ENCODE measurements around the gene SSB. TPM values are rescaled to one million over a fixed set of nuclear protein-coding genes. Genes with fewer than 3 reads are reported as not detected.

Gene SSB
- total and polyA plus RNA-seq, 4 donors: 29.9 to 61.4 (median 42.2) TPM

DNA sequence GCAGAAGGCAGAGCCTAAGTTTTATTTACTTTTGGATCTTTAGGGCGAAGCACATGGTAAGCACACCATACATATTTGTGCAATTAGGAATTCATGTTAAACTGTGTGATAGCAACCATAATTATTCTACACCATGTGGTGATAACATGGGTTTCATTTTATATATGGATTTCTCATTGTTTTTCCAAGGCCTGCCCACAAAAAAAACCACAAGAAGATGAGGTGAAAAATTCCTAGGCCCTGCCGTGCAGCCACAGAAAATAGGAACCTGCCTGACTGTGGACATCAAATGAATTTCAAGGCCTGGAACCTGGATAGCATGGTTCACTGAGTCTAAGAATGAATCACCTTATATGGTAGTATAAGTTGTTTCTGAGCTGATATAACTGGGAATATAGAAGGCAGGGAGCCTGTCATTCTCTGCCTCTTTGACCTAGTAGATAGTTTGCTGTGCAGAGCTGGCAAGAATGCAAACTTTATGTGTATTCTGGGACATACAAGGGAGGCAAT lies 22.4 kb upstream of the SSB start:
- H3K36me3 ChIP-seq (ENCODE audit: control insufficient read depth in 4 of 4, insufficient read depth in 3 of 4, low read depth in 1 of 4, low read length in 3 of 4): no peaks in the 10 kb centered on the region
- no peak overlapping the region for H3K9ac ChIP-seq (ENCODE audit: low read depth in 1 of 2, low read length in 2 of 2)
- H3K4me1 ChIP-seq (ENCODE audit: control insufficient read depth in 4 of 4, insufficient read depth in 4 of 4, low read length in 3 of 4): peaks cover 0 to 2% (median 0%) of the 10 kb centered on the region in 4 donors
- DNase-seq (ENCODE audit: low spot score): no peak
- no peaks in the 10 kb centered on the region for H3K9me3 ChIP-seq (ENCODE audit: control insufficient read depth in 4 of 4, low read length in 3 of 4)
- no peaks in the 10 kb centered on the region for H3K27me3 ChIP-seq (ENCODE audit: control insufficient read depth in 4 of 4, insufficient read depth in 4 of 4, low read length in 3 of 4)
- WGBS: 40% methylated on average over 2 of the region's 2 CpGs
- TF ChIP-seq HNF4G (IDR thresholded peaks at IDR 0.05) (no peak), RAD21 (IDR thresholded peaks at IDR 0.05) (no peak), FOXA2 (IDR thresholded peaks at IDR 0.05) (no peak), JUND (IDR thresholded peaks at IDR 0.05) (no peak), NR2F2 (IDR thresholded peaks at IDR 0.05) (no peak), EGR1 (IDR thresholded peaks at IDR 0.05; ENCODE audit: low read depth in 2 of 2) (no peak), TAF1 (conservative IDR thresholded peaks at IDR 0.05) (no peak), GABPA (IDR thresholded peaks at IDR 0.05 in 1 of 2, conservative IDR thresholded peaks at IDR 0.05 in 1 of 2) (no peak), YY1 (IDR thresholded peaks at IDR 0.05) (no peak)
- TF ChIP-seq, protein P1, sequence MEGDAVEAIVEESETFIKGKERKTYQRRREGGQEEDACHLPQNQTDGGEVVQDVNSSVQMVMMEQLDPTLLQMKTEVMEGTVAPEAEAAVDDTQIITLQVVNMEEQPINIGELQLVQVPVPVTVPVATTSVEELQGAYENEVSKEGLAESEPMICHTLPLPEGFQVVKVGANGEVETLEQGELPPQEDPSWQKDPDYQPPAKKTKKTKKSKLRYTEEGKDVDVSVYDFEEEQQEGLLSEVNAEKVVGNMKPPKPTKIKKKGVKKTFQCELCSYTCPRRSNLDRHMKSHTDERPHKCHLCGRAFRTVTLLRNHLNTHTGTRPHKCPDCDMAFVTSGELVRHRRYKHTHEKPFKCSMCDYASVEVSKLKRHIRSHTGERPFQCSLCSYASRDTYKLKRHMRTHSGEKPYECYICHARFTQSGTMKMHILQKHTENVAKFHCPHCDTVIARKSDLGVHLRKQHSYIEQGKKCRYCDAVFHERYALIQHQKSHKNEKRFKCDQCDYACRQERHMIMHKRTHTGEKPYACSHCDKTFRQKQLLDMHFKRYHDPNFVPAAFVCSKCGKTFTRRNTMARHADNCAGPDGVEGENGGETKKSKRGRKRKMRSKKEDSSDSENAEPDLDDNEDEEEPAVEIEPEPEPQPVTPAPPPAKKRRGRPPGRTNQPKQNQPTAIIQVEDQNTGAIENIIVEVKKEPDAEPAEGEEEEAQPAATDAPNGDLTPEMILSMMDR (IDR thresholded peaks at IDR 0.05; ENCODE audit: low read depth, low read length, missing input control): no peak
- TF ChIP-seq, protein P2, sequence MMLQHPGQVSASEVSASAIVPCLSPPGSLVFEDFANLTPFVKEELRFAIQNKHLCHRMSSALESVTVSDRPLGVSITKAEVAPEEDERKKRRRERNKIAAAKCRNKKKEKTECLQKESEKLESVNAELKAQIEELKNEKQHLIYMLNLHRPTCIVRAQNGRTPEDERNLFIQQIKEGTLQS (IDR thresholded peaks at IDR 0.05): no peak
- TF ChIP-seq, protein P3, sequence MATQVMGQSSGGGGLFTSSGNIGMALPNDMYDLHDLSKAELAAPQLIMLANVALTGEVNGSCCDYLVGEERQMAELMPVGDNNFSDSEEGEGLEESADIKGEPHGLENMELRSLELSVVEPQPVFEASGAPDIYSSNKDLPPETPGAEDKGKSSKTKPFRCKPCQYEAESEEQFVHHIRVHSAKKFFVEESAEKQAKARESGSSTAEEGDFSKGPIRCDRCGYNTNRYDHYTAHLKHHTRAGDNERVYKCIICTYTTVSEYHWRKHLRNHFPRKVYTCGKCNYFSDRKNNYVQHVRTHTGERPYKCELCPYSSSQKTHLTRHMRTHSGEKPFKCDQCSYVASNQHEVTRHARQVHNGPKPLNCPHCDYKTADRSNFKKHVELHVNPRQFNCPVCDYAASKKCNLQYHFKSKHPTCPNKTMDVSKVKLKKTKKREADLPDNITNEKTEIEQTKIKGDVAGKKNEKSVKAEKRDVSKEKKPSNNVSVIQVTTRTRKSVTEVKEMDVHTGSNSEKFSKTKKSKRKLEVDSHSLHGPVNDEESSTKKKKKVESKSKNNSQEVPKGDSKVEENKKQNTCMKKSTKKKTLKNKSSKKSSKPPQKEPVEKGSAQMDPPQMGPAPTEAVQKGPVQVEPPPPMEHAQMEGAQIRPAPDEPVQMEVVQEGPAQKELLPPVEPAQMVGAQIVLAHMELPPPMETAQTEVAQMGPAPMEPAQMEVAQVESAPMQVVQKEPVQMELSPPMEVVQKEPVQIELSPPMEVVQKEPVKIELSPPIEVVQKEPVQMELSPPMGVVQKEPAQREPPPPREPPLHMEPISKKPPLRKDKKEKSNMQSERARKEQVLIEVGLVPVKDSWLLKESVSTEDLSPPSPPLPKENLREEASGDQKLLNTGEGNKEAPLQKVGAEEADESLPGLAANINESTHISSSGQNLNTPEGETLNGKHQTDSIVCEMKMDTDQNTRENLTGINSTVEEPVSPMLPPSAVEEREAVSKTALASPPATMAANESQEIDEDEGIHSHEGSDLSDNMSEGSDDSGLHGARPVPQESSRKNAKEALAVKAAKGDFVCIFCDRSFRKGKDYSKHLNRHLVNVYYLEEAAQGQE (IDR thresholded peaks at IDR 0.05): no peak
- TF ChIP-seq, protein P4, sequence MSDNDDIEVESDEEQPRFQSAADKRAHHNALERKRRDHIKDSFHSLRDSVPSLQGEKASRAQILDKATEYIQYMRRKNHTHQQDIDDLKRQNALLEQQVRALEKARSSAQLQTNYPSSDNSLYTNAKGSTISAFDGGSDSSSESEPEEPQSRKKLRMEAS (IDR thresholded peaks at IDR 0.05): no peak
- TF ChIP-seq, protein P5, sequence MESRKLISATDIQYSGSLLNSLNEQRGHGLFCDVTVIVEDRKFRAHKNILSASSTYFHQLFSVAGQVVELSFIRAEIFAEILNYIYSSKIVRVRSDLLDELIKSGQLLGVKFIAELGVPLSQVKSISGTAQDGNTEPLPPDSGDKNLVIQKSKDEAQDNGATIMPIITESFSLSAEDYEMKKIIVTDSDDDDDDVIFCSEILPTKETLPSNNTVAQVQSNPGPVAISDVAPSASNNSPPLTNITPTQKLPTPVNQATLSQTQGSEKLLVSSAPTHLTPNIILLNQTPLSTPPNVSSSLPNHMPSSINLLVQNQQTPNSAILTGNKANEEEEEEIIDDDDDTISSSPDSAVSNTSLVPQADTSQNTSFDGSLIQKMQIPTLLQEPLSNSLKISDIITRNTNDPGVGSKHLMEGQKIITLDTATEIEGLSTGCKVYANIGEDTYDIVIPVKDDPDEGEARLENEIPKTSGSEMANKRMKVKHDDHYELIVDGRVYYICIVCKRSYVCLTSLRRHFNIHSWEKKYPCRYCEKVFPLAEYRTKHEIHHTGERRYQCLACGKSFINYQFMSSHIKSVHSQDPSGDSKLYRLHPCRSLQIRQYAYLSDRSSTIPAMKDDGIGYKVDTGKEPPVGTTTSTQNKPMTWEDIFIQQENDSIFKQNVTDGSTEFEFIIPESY (IDR thresholded peaks at IDR 0.05): no peak
- no peak overlapping the region for H3K27ac ChIP-seq (ENCODE audit: low read depth in 1 of 2, low read length in 2 of 2)
- H3K4me3 ChIP-seq (ENCODE audit: low read depth in 1 of 3, low read length in 3 of 3): no peak overlapping the region

DNA sequence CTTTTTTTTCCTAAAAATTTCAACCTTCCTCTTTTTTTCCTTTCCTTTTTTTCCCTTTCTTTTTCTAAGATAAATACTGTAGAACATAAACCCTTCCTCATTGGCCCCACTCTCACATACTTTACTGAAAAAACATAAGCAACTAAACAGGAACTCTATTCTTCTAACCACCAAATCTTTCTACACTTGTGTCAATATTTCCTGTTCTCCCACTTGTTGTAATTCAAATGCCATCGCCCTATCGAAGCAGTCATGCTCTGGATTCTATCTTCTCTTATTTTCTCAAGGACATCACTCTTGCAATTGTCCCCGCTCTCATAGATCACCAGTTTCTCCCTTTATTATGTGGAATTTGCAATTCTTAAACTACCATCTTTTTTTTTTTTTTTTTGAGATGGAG lies 20.2 kb upstream of the SSB start:
- no peak for DNase-seq (ENCODE audit: low spot score)
- Histone ChIP-seq H3K9ac (ENCODE audit: low read depth in 1 of 2, low read length in 2 of 2) (no peak overlapping the region), H3K27ac (ENCODE audit: low read depth in 1 of 2, low read length in 2 of 2) (no peak overlapping the region), H3K36me3 (ENCODE audit: control insufficient read depth in 4 of 4, insufficient read depth in 3 of 4, low read depth in 1 of 4, low read length in 3 of 4) (no peaks in the 10 kb centered on the region), H3K4me3 (ENCODE audit: low read depth in 1 of 3, low read length in 3 of 3) (no peak overlapping the region), H3K27me3 (ENCODE audit: control insufficient read depth in 4 of 4, insufficient read depth in 4 of 4, low read length in 3 of 4) (no peaks in the 10 kb centered on the region), H3K9me3 (ENCODE audit: control insufficient read depth in 4 of 4, low read length in 3 of 4) (no peaks in the 10 kb centered on the region), H3K4me1 (ENCODE audit: control insufficient read depth in 4 of 4, insufficient read depth in 4 of 4, low read length in 3 of 4) (no peaks in the 10 kb centered on the region)
- WGBS: 91% methylated on average over 3 of the region's 3 CpGs
- TF ChIP-seq FOXA2 (IDR thresholded peaks at IDR 0.05) (no peak), NR2F2 (IDR thresholded peaks at IDR 0.05) (no peak), FOXA1 (IDR thresholded peaks at IDR 0.05) (no peak), YY1 (IDR thresholded peaks at IDR 0.05) (no peak), RAD21 (IDR thresholded peaks at IDR 0.05) (no peak), GABPA (IDR thresholded peaks at IDR 0.05 in 1 of 2, conservative IDR thresholded peaks at IDR 0.05 in 1 of 2) (no peak), HNF4G (IDR thresholded peaks at IDR 0.05) (no peak)
- TF ChIP-seq, protein P4 (IDR thresholded peaks at IDR 0.05): no peak
- TF ChIP-seq, protein P3 (IDR thresholded peaks at IDR 0.05): no peak
- TF ChIP-seq, protein P2 (IDR thresholded peaks at IDR 0.05): no peak

All from liver (tissue), 9 donors.